OCI-LY7 (cell line): Measurements from ENCODE around the gene NPR3. TPM values are rescaled to one million over a fixed set of nuclear protein-coding genes. Genes with fewer than 3 reads are reported as not detected.

Experiments
- BruUV-seq: library from RNA; stranded (reverse); fragments of 400-500 nt; replicated peaks from 2 replicates; lab custom pipeline; 2021; lab: Mats Ljungman, UMichigan
- CTCF ChIA-PET: fragments of 300-600 bp; sonication (Branson Sonifier 250); formaldehyde crosslinking; loops from one replicate; lab custom pipeline; 2022; ENCODE audit warnings: antibody characterized with exemption; ENCODE audit not compliant: unreplicated experiment; lab: Charles Lee
- POLR2A ChIA-PET: fragments of 300-600 bp; sonication (Branson Sonifier 250); formaldehyde crosslinking; loops from one replicate; lab custom pipeline; 2022; ENCODE audit warnings: antibody characterized with exemption; lab: Charles Lee
- DNase-seq: peaks from one replicate; pipeline ENCODE4 v3.0.0-alpha.2; 2015; ENCODE audit warnings: low spot score
- H2AFZ ChIP-seq: fragments of 200-600 bp; sonication (generic), shearing (Covaris generic); 2 replicates; pipeline ENCODE4 v1.6.1; 2014; ENCODE audit warnings: mild to moderate bottlenecking, antibody characterized with exemption, low read length, moderate library complexity
- H3K27ac ChIP-seq: fragments of 200-600 bp; sonication (generic); 2 replicates; pipeline ENCODE4 v1.5.1; 2014; ENCODE audit warnings: mixed run types, low read depth, mild to moderate bottlenecking, moderate library complexity, low read length, inconsistent platforms; ENCODE audit not compliant: poor library complexity, severe bottlenecking
- H3K36me3 ChIP-seq: fragments of 200-600 bp; sonication (generic); 2 replicates; pipeline ENCODE4 v1.6.1; 2014; ENCODE audit warnings: mild to moderate bottlenecking, antibody characterized with exemption, low read length, moderate library complexity, mixed read lengths; ENCODE audit not compliant: insufficient read depth
- H3K4me1 ChIP-seq: fragments of 200-600 bp; sonication (generic); 2 replicates; pipeline ENCODE4 v1.5.1; 2014; ENCODE audit warnings: mild to moderate bottlenecking, low read length; ENCODE audit not compliant: insufficient read depth, poor library complexity, severe bottlenecking
- H3K4me2 ChIP-seq: fragments of 200-600 bp; sonication (generic); 2 replicates; pipeline ENCODE4 v1.6.1; 2014; ENCODE audit warnings: mild to moderate bottlenecking, low read length
- H3K4me3 ChIP-seq: fragments of 200-600 bp; sonication (generic); 2 replicates; pipeline ENCODE4 v1.5.1; 2014; ENCODE audit warnings: mild to moderate bottlenecking, low read depth, low read length; ENCODE audit not compliant: poor library complexity, severe bottlenecking
- H3K79me2 ChIP-seq: fragments of 200-600 bp; sonication (generic); 2 replicates; pipeline ENCODE4 v1.6.1; 2016; ENCODE audit warnings: low read depth, mild to moderate bottlenecking, low read length, moderate library complexity, mixed read lengths; ENCODE audit not compliant: insufficient read depth
- H3K9me2 ChIP-seq: fragments of 200-600 bp; sonication (generic); 2 replicates; pipeline ENCODE4 v1.6.1; 2016; ENCODE audit warnings: mild to moderate bottlenecking, low read length, mixed read lengths; ENCODE audit not compliant: insufficient read depth
- H3K9me3 ChIP-seq: fragments of 200-600 bp; sonication (generic); 2 replicates; pipeline ENCODE4 v1.6.1; 2014; ENCODE audit warnings: mild to moderate bottlenecking, mixed run types, low read length, mixed read lengths
- H4K20me1 ChIP-seq: fragments of 200-600 bp; sonication (generic); 2 replicates; pipeline ENCODE4 v1.6.1; 2014; ENCODE audit warnings: mild to moderate bottlenecking, antibody characterized with exemption, low read length, moderate library complexity, mixed read lengths; ENCODE audit not compliant: insufficient read depth
- CTCF ChIP-seq: fragments of 200-600 bp; sonication (generic); conservative IDR thresholded peaks from 2 replicates; pipeline ENCODE4 v1.5.1; 2014; ENCODE audit warnings: mild to moderate bottlenecking, antibody characterized with exemption, low read length, moderate library complexity, mixed read lengths
- EZH2phosphoT487 ChIP-seq: fragments of 200-600 bp; sonication (generic); IDR thresholded peaks from 2 replicates; pipeline ENCODE4 v1.6.1; 2018; ENCODE audit warnings: low read depth, borderline replicate concordance, mild to moderate bottlenecking, mixed run types, antibody characterized with exemption, low read length, moderate library complexity, mixed read lengths
- intact Hi-C: fragments of 100-400 bp; cut with micrococcal nuclease; formaldehyde crosslinking; loops from one replicate; pipeline ENCODE4 v1.10.0; 2022; ENCODE audit not compliant: unreplicated experiment
- total RNA-seq, 2 experiments: library from RNA; depleted of rRNA in 1 of 2; stranded (reverse); fragments of >200 nt in 1 of 2; shearing (Covaris generic) in 1 of 2; gene quantifications; 2 replicates each; pipeline ENCODE4 v1.2.3, GENCODE V29; 2014 to 2022

Gene NPR3
- total RNA-seq, 2 experiments from 2014 or later = not detected

- Histone ChIP-seq H3K9me2 (no peaks in the 10 kb centered on the region), H4K20me1 (no peaks in the 10 kb centered on the region), H3K79me2 (no peaks in the 10 kb centered on the region), H3K4me1 (no peaks in the 10 kb centered on the region), H3K4me3 (no peak overlapping the region), H3K27ac (no peak overlapping the region), H3K36me3 (no peaks in the 10 kb centered on the region), H3K4me2 (no peak overlapping the region), H3K9me3 (no peaks in the 10 kb centered on the region), H2AFZ (no peak overlapping the region)
- no TSS peak for BruUV-seq
- intact Hi-C loops = no loop called here
- no peak for DNase-seq
- ChIA-PET CTCF (no interaction called here), POLR2A (interaction anchor here (0.8 kb wide), 1 partner anchor 102 kb away, joined by 5 read pairs; no protein-coding TSS in a partner anchor)
- TF ChIP-seq EZH2phosphoT487 = no peak
- no peak for TF ChIP-seq CTCF
These were observed 43.2 kb downstream of the NPR3 start for GRCh38 chr5:32754284-32754683.

GRCh38 chr5:32760091-32760509, 49.0 kb downstream of the NPR3 start:
- no peaks in the 10 kb centered on the region for H3K79me2 ChIP-seq
- TF ChIP-seq EZH2phosphoT487 = no peak
- TF ChIP-seq CTCF = no peak
- no peaks in the 10 kb centered on the region for H3K4me1 ChIP-seq
- no peak for DNase-seq
- H2AFZ ChIP-seq = no peak overlapping the region
- ChIA-PET POLR2A (interaction anchor here (0.6 to 0.7 kb wide), 2 partner anchors 208 to 1032 kb away, joined by 3 to 4 read pairs; no protein-coding TSS in a partner anchor), CTCF (no interaction called here)
- no TSS peak for BruUV-seq
- no peaks in the 10 kb centered on the region for H4K20me1 ChIP-seq
- no peaks in the 10 kb centered on the region for H3K36me3 ChIP-seq
- H3K4me3 ChIP-seq = no peak overlapping the region
- intact Hi-C loops = no loop called here
- no peak overlapping the region for H3K27ac ChIP-seq
- no peaks in the 10 kb centered on the region for H3K9me2 ChIP-seq
- no peak overlapping the region for H3K4me2 ChIP-seq
- no peaks in the 10 kb centered on the region for H3K9me3 ChIP-seq

GRCh38 chr5:32765266-32765665, 54.1 kb downstream of the NPR3 start:
- BruUV-seq = no TSS peak
- CTCF ChIA-PET = no interaction called here
- POLR2A ChIA-PET = interaction anchor here (0.7 kb wide), 1 partner anchor 546 kb away, joined by 3 read pairs; no protein-coding TSS in a partner anchor

More at GRCh38 chr5:32765266-32765665, 54.1 kb downstream of the NPR3 start:
- H3K79me2 ChIP-seq = no peaks in the 10 kb centered on the region
- no peaks in the 10 kb centered on the region for H3K36me3 ChIP-seq
- no peak for TF ChIP-seq EZH2phosphoT487
- no peak for TF ChIP-seq CTCF
- H3K9me3 ChIP-seq = no peaks in the 10 kb centered on the region
- H3K9me2 ChIP-seq = no peaks in the 10 kb centered on the region
- H3K4me1 ChIP-seq = no peaks in the 10 kb centered on the region
- intact Hi-C loops = no loop called here
- H3K4me2 ChIP-seq = no peak overlapping the region
- H4K20me1 ChIP-seq = no peaks in the 10 kb centered on the region
- no peak overlapping the region for H3K4me3 ChIP-seq
- DNase-seq = no peak
- no peak overlapping the region for H2AFZ ChIP-seq
- H3K27ac ChIP-seq = no peak overlapping the region
